HT1080 (cell line): ENCODE data around the gene NUP35. TPM values are rescaled to one million over a fixed set of nuclear protein-coding genes. Genes with fewer than 3 reads are reported as not detected.

Source experiments
- DNase-seq: peaks from one replicate; pipeline ENCODE4 v3.0.0-alpha.2; 2015; ENCODE audit warnings: low read depth
- total RNA-seq: library from RNA; depleted of rRNA; stranded (reverse); fragments of >200 nt; shearing (Covaris generic); gene quantifications from 2 replicates; pipeline ENCODE4 v1.2.3, GENCODE V29; 2014; rRNA removed

Gene NUP35
- total RNA-seq, 1 experiment from 2014 or later: 31.7 TPM

- DNase-seq: peak; percentile 46
Observed at GRCh38 chr2:183207110-183207509, 82.9 kb downstream of the NUP35 start.

- no peak for DNase-seq
Observed at GRCh38 chr2:183209395-183210028, 85.3 kb downstream of the NUP35 start.

Other genes starting within 250 kb of the NUP35 start
- 63.8 and 79.4 TPM in 2 replicates for gene NCKAP1, start 86.0 kb upstream of the NUP35 start, total RNA-seq
- 1.2 and 3.2 TPM in 2 replicates for gene DUSP19, start 45.7 kb upstream of the NUP35 start, total RNA-seq